GM18951 (cell line): Measurements from ENCODE around the gene SMURF1.

Experiments
- POLR2A ChIP-seq: IDR thresholded peaks from 4 replicates; pipeline ENCODE4 v1.6.1; 2011; ENCODE audit warnings: mild to moderate bottlenecking; ENCODE audit not compliant: insufficient read length, insufficient read depth; ENCODE audit errors: extremely low read depth
- in situ Hi-C: fragments of 300-500 bp; cut with MboI; formaldehyde crosslinking; loops from one replicate; pipeline ENCODE4 v1.12.0; 2022; ENCODE audit warnings: low sequenced_read_pairs, mixed read lengths, inconsistent platforms; ENCODE audit not compliant: unreplicated experiment

SMURF1 gene

GRCh38 chr7:98985406-98985805 lies 158.5 kb downstream of the SMURF1 start:
- in situ Hi-C loops: no loop called here
- TF ChIP-seq POLR2A: no peak

GRCh38 chr7:98984126-98984525 lies 159.8 kb downstream of the SMURF1 start:
- TF ChIP-seq POLR2A: no peak
- in situ Hi-C loops: no loop called here

GRCh38 chr7:98982686-98983085 lies 161.2 kb downstream of the SMURF1 start:
- no peak for TF ChIP-seq POLR2A
- in situ Hi-C loops: no loop called here

DNA sequence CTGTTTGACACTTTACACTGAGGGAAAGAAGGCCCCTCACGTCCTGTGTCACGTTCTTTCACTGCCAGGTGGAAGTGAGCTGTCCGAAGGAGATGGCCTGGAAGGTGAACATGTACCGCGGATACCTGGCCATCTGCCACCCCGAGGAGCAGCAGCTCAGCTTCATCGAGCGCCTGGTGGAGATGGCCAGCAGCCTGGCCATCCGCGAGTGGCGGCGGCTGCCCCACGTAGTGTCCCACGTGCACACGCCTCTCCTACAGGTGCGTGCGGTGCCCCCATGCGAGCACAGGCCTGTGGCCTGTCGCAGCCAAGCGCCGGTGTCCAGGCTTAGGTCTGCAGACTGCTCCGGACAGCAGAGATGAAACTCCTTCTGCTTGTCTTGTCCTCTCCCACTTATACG lies 162.2 kb downstream of the SMURF1 start:
- TF ChIP-seq POLR2A: no peak
- in situ Hi-C loops: no loop called here

DNA sequence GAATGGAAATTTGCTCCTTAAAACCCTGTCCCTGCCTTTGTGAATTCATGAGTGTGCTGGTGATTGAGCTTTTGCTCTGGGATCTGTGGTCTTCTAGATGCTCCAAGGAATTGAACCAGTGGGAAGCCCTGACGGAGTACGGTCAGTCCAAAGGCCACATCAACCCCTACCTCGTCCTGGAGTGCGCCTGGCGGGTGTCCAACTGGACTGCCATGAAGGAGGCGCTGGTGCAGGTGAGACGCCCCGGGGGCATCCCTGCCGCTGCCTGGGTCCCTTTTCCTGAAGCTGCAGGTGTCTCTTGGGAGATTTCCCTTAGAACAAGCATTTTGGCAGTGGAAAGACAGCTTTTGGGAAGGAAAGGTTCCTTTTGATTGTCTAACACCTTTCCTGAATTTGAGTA lies 165.2 kb downstream of the SMURF1 start:
- no peak for TF ChIP-seq POLR2A
- in situ Hi-C loops: no loop called here
